ENCODE data around the gene TXLNA.

Gene TXLNA

GRCh38 chr1:32208469-32208868 lies 29.0 kb downstream of the TXLNA start:
- no peak for DNase-seq (ENCODE audit: low read depth in 2 of 2, low spot score in 1 of 2)

- no peak for DNase-seq (ENCODE audit: low read depth in 2 of 2, low spot score in 1 of 2)
These were observed 29.4 kb downstream of the TXLNA start, which contains the start of gene DCDC2B for GRCh38 chr1:32208891-32209328. Gene DCDC2B, plus strand, starts transcription at chr1:32209089. Its CDS starts 5 bp downstream, at chr1:32209094.

GRCh38 chr1:32215629-32216480 lies 36.4 kb downstream of the TXLNA start:
- DNase-seq (ENCODE audit: low read depth in 2 of 2, low spot score in 1 of 2): peak in 1 of 2 donors; percentile 31

- DNase-seq (ENCODE audit: low read depth in 2 of 2, low spot score in 1 of 2): no peak
These were observed 37.1 kb downstream of the TXLNA start for GRCh38 chr1:32216566-32216965.

- DNase-seq (ENCODE audit: low read depth in 2 of 2, low spot score in 1 of 2): no peak
These were observed 39.5 kb downstream of the TXLNA start for GRCh38 chr1:32219022-32219421.

GRCh38 chr1:32220746-32221580 lies 41.5 kb downstream of the TXLNA start:
- DNase-seq (ENCODE audit: low read depth in 2 of 2, low spot score in 1 of 2): no peak

- no peak for DNase-seq (ENCODE audit: low read depth in 2 of 2, low spot score in 1 of 2)
These were observed 42.1 kb downstream of the TXLNA start for GRCh38 chr1:32221581-32221979.

GRCh38 chr1:32221980-32222755 lies 42.7 kb downstream of the TXLNA start, which contains the start of the genes EIF3I and TMEM234:
Gene EIF3I, plus strand, starts transcription at chr1:32222407. Its CDS starts 35 bp downstream, at chr1:32222442.
Gene TMEM234, minus strand, starts transcription at chr1:32222353. Its CDS starts 31 bp downstream, at chr1:32222322.
- peak; percentile 87 for DNase-seq (ENCODE audit: low read depth in 2 of 2, low spot score in 1 of 2)

GRCh38 chr1:32223683-32224082 lies 44.2 kb downstream of the TXLNA start:
- DNase-seq (ENCODE audit: low read depth in 2 of 2, low spot score in 1 of 2): no peak

GRCh38 chr1:32224285-32224684 lies 44.8 kb downstream of the TXLNA start:
- DNase-seq (ENCODE audit: low read depth in 2 of 2, low spot score in 1 of 2): no peak

- no peak for DNase-seq (ENCODE audit: low read depth in 2 of 2, low spot score in 1 of 2)
These were observed 49.3 kb downstream of the TXLNA start for GRCh38 chr1:32228771-32229170.

- DNase-seq (ENCODE audit: low read depth in 2 of 2, low spot score in 1 of 2): no peak
These were observed 52.5 kb downstream of the TXLNA start for GRCh38 chr1:32231843-32232432.

- no peak for DNase-seq (ENCODE audit: low read depth in 2 of 2, low spot score in 1 of 2)
These were observed 53.3 kb downstream of the TXLNA start for GRCh38 chr1:32232558-32233304.

GRCh38 chr1:32234792-32235191 lies 55.3 kb downstream of the TXLNA start:
- no peak for DNase-seq (ENCODE audit: low read depth in 2 of 2, low spot score in 1 of 2)

- DNase-seq (ENCODE audit: low read depth in 2 of 2, low spot score in 1 of 2): no peak
These were observed 59.9 kb downstream of the TXLNA start for GRCh38 chr1:32239337-32239736.

- no peak for DNase-seq (ENCODE audit: low read depth in 2 of 2, low spot score in 1 of 2)
These were observed 60.3 kb downstream of the TXLNA start for GRCh38 chr1:32239790-32240139.

- no peak for DNase-seq (ENCODE audit: low read depth in 2 of 2, low spot score in 1 of 2)
These were observed 60.9 kb downstream of the TXLNA start for GRCh38 chr1:32240140-32240951.

GRCh38 chr1:32241001-32241763 lies 61.7 kb downstream of the TXLNA start:
- no peak for DNase-seq (ENCODE audit: low read depth in 2 of 2, low spot score in 1 of 2)
